ENCODE results near the gene TMEM120B.
"Not testable (repeated sequence)": the region's sequence is repeated elsewhere in the genome, so short reads cannot be mapped to it uniquely, and the experiment has no call there.

TMEM120B gene

DNA sequence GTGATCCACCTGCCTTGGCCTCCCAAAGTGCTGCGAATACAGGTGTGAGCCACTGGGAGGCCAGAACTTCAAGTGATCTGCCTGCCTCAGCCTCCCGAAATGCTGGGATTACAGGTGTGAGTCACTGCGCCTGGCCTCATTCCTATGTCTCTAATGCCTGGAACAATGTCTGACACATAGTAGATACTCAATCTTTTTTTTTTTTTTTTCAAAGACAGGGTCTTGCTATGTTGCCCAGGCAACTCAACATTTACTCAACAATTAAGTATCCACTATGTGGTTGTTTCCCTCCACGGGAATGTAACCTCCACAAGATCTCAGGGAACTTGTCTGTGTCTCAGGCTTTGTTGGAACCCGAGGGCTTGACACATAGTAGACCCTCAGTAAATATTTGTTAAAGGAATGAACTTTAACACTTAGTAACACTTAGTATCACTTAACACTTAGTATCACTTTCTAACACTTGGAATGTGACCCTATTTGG, 3.0 kb upstream of the TMEM120B start:
- DNase-seq, result no peak

DNA sequence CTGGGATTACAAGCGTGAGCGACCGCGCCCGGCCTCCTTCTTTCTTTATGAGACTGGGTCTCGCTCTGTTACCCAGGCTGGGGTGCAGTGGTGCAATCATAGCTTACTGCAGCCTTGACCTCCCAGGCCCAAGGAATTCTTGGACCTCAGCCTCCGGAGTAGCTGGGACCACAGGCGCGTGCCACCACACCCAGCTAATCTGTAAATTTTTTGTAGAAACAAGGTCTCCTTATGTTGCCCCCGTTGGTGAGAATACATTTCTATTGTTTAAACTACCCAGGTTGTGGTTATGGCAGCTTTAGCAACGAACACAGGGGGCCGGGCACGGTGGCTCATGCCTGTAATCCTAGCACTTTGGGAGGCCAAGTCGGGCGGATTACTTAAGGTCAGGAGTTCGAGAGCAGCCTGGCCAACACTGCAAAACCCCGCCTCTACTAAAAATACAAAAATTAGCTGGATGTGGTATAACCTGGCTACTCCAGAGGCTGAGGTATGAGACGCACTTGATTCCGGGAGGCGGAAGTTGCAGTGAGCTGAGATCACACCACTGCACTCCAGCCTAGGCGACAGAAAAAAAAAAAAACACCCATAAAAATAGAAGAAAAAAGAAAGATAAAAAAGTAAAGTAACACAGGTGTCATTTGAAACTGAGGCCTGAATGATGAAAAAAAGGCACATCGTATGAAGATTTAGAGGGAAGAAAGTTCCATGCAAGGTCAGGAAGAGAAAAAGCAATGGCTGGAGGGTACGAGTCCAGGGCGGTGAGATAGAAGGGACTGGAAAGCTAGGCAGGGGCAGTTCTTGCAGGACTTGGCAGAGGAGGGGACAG, 977 bp upstream of the TMEM120B start:
- peak; percentile 28 to 32 for DNase-seq

DNA sequence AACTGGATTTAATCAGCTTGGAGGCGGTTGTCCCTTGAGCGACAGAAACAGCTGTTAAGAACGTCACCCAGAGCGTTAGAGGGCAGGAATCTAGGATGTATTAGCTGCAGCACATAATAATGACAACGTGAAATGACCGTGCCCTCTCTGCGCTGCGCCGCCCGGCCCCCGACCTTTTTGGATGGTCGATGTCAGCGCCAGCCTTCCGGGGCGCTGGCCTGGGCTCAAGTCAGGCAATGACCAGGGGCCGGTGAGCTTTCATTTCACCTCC, 427 bp upstream of the TMEM120B start:
- peak in 1 of 2 donors; percentile 16 for DNase-seq

DNA sequence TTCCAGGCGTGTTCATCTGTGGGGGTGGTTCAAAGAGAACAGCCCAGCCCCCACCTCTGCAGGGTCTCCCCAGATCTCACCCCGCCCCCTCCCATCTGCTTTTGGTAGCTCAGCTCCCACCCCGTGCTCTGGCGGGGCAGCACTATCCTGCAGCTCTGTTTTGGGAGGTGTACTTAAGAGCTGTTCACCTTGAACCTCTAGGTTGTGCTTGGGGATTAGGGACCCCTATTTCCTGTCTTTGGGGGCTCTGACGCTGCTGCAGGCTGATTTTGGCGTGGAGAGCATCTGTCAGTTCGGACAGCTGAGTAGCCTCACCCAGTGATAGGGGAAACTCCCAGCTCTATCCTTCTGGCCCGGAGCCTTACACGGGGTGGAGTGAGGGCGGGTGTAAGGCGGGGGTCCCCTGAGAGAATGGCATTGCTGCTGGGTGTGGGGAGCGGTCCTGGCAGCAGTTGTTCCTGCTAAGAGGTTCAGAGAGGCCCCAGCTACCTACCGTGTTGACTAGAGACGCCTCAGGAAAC, 765 bp downstream of the TMEM120B start:
- DNase-seq, result no peak

DNA sequence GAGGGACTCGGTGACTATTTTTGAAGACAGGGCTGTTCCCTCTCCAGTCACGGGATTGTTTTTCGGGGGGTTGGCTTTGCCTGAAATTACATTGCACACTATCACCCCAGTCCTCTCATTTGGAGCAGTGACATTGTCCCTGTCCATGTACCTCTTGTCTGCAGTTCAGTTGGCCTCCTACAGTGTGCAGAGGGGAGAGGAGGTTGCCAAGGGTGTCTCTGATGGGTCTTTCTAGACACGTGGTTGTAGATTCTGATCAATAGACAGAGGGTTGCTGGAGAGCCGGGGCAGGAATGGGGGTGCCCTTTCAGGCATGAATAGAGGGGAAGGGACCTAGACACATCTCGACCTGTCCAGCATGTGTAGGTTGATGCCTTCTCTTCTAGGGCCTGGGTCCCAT, 1.2 kb downstream of the TMEM120B start:
- DNase-seq, result no peak

DNA sequence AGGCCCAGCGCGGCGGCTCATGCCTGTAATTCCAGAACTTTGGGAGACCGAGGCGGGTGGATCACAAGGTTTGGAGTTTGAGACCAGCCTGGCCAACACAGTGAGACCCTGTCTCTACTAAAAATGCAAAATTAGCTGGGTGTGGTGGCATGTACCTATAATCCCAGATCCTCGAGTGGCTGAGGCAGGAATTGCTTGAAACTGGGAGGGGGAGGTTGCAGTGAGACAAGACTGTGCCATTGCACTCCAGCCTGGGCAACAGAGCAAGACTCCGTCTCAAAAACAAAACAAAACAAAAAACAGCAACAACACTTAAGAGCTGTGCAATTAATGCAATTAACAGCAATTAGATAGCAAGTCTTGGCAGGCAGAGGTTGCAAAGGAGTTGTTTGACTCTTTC, 2.5 kb downstream of the TMEM120B start:
- DNase-seq, result not testable (repeated sequence)

DNA sequence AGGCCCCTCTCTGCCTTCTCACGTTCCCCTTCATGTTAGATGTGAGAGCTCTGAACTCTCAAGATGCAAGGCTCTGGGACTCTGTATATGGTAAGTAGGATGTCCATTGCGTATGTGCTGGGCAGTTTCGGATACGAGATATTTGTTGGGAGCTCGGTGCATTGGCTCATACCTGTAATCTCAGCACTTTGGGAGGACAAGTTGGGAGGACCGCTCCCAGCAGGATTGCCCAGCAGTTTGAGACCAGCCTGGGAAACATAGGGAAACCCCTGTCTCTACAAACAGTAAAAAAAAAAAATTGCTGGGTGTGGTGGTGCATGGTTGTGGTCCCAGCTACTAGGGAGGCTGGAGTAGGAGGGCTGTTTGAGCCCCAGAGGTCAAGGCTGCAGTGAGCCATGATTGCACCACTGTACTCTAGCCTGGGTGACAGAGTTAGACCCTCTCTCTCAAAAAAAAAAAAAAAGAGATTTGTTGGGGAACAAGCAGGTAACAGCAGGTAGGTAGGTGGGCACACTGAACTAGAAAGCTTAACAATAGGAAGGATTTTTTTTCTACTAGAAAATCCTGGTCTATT, 3.4 kb downstream of the TMEM120B start:
- no peak for DNase-seq

DNA sequence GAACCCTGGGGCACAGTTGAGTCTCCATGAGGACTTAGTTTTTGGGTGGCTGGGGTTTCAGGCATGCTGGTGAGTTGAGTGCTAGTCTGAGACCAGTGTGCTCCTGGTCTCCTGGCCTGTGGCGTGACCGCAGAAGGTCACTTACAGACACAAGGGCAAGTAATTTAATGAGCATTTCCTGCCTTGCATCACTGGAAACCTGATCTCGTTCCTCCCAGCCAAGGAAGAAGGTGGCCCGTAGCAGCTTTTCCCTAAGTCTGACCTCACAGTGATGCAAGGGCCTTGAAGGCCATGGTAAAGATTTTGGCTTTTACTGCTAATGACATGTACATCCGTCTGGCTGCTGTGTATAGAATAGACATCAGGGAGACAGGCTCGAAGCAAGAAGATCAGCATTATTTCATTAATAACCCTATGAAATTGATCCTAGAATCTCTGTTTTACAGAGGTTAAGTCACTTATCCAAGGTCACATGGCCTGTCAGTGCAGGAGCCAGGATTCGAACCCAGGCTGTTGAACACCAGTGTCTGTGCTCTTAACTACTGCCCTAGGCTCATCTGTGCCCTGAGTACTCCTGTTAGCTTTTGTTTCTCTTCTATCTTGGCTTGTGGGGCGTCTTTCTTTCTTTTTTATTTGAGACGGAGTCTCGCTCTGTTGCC, 4.6 kb downstream of the TMEM120B start:
- no peak for DNase-seq

DNA sequence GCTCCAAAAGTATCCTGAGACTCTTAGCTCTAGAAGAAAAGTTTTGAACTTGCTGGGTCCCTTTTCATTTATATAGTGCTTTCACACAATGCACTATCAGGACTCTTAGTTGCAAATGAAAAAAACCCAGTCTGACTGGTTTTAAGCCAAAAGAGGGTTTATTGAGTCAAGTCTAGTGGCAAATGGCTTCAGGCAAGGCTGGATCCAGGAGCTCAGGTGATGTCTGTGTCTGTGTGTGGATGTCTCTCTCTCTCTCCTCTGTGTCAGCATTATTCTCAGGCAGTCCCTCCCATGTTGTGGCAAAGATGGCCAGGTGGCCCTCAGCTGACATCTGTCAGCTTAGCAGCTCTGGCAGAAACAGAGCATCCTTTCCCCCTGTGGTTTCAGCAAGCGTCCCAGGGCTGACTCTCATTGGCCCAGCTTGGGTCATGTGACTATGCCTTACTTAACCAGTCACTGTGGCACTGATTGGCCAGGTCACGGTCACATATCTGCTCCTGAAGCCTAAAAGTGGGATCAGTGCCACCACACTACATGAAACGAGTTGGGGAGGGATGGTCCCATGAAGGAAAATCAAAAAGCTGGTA, 6.2 kb downstream of the TMEM120B start:
- no peak for DNase-seq

DNA sequence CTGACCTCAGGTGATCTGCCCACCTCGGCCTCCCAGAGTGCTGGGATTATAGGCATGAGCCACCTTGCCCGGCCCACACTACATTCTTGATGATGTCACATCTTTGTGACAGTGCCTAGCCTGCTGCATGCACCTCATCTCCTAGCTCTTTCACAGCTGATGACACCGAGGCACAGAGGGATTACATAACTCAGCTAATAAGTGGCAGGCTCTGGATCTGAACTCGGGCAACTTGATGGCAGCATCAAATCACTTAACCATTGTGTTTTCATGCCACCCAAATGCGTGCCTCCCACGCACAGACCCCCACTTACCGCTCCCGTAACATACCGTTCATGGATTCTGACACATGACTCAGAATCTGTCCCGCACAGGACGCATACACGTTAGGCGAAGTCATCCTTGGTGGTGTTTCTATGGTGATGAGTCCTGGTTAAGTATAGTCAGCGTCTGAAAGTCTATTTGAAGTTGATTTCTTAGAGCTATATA, 7.4 kb downstream of the TMEM120B start:
- no peak for DNase-seq

DNA sequence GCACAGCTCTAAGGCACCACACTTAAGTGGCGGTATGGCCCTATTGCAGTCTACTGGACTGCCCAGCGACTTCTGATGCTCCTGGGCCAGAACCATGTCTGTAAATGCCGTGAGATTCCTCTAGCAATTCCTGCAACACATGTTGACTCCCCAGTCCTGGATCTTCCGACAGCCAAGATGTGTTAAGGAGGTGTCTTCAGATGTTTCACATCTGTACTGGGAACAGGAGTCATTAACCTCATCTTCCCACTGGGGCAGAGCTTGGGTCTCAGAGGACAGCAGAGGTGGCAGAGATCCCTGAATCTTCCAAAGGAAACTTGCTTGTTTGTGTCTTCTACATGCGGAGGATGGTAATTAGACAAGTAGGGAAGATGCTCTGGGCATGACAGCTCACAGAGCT, 8.2 kb downstream of the TMEM120B start:
- no peak for DNase-seq

DNA sequence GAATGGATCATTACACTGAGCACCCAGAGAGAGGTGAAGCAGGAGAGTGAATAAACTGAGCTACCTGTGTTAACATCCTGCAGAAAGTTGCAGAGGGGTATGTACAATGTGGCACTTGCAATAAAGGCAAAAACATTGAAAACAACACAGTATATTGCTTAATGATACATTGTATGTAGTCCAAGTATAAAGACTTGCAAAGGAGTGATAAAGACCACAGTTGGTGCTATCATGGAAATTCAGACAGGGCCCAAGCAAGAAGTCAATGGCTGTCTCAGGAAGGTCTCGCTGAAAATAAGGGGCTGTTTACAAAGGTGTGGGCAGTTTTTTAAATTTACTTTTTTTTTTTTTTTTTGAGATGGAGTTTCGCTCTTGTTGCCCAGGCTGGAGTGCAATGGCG, 10.0 kb downstream of the TMEM120B start:
- no peak for DNase-seq

DNA sequence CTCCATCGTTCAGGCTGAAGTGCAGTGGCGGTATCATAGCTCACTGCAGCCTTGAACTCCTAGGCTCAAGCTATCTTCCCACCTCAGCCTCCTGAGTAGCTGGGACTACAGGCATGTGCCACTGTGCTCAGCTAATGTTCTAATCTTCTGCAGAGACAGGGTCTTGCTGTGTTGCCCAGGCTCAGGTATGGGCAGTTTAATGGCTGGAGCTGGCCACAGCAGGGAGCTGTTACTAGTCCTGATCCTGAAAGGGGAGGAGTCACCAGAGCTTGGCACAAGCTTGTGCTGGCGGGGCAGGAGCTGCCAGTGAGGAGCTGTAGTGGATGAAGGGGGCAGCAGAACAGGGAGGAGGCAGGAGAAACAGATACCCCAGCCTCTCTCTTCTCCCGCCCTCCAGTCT, 10.6 kb downstream of the TMEM120B start:
- no peak for DNase-seq

DNA sequence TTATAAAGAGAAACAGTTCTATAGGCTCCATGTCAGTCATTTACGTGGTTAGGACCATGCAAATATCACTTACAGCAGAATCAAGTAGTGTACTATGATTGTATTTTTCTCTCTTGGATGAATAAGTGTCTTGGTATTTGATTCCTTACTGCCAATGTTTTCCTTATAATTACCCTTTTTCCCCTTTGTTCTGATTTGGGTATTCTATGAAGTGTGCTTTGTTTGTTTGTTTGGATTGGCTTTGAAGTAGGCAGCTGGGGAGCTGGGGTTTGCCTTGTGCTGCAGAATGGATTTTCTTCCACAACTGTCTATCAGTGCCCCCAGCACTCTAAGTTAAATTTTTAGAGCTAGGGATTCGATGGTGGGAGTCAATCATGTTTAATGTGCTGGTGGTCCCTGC, 12.4 kb downstream of the TMEM120B start:
- DNase-seq, result no peak

DNA sequence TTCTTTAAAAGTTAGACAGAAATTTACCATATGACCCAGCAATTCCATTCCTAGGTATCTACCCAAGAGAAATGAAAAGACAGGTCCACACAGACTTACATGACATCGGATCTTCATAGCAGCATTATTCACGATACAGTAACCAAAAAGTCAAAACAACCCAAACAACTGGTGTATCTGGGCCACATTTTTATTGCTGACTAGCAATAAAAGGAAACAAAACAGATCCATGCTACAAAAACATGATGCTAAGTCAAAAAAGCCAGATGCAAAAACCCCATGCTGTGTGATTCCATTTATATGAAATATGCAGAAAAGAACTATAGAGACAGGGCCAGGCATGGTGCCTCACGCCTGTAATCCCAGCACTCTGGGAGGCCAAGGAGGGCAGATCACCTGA, 12.9 kb downstream of the TMEM120B start:
- DNase-seq, result no peak

DNA sequence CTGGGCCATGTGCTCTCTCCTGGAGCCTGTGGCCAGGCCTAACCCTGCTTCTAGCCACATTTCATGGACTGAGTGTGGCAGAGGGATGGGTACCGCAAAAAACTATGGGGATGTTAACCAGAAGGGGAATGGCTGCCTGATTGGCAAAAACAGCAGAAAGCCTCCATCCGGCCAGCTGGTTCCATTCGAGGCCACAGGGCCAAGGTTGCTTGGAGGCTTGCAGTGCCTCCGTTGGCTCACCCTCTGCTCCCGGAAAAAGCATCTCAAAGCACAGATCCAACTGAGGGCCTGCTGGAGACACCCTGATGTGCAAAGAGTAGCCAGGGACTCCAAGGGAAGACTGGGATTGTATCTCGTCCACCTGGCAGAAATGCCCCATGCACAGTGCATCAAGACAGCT, 16.5 kb downstream of the TMEM120B start:
- no peak for DNase-seq

DNA sequence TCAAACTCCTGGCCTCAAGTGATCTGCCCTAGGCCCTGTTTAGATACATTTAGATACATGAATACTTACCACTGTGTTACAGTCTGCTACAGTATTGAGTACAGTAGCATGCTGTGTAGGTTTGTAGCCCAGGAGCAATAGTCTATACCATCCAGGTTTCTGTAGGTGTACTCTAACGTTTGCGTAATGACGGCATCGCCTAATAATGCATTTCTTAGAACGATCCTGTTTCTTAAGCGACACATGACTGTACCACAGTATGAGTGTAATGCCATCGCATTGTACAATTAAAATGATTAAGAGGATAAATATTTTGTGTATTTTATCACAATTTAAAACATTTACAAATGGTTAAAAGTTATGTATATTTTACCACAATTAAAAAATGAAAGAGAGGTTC, 18.9 kb downstream of the TMEM120B start:
- no peak for DNase-seq

DNA sequence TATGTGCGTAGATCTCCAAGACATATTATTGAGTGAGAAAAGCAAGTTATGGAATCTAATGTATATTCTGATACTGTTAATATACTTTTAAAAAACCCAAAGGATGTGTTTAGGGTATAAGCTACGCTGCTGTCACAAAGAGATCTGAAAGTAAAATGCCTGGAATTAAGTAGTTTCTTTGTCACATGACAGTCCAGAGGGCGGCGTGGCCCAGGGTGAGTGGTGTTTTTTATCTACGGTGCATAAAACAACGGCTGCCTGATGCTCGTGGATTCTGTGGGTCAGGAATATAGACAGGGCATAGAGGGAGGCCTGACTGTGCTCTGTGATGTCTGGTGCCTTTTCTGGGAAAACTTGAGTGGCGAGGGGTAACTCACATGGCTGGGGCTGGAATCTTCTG, 21.3 kb downstream of the TMEM120B start:
- no peak for DNase-seq

DNA sequence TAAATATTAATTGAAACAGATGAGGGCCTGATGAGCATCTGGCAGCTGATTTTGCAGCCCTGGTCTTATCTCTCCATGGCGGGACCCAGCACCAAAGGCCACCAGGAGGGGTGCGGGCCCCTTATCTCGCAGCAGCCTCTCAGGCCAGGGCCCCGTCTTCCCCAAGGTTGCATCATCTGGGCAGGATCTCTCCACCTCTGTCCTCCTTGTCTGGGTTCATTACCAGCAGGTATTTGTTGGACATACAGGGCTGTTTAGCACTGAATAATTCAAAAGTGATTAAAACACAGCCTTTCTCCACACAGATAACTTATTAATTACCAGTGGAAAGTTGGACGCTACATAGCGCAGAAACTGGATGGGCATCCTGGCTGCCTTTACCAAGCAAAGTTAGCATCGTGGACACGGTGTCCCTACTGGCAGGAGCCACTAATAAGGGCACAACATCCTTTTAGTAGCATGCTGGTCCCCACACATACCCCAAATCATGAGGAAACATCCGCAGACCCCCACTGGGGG, 25.8 kb downstream of the TMEM120B start:
- DNase-seq, result no peak

DNA sequence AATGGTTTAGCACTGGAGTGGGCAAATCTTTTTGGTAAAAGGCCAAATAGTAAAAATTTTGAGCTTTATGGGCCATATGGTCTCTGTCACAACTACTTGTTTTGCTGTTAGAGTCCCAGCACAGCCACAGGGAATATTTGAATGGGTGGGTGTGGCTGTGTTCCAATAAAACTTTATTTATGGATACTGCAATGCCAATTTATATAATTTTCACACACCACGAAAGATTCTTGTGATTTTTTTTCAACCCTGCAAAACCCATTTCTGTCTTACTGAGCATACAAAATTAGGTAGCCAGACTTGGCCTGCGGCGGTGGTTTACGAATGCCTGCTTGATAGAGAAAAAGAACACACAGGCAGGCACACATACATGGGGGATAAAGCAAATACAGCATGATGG, 28.3 kb downstream of the TMEM120B start:
- DNase-seq, result no peak

DNA sequence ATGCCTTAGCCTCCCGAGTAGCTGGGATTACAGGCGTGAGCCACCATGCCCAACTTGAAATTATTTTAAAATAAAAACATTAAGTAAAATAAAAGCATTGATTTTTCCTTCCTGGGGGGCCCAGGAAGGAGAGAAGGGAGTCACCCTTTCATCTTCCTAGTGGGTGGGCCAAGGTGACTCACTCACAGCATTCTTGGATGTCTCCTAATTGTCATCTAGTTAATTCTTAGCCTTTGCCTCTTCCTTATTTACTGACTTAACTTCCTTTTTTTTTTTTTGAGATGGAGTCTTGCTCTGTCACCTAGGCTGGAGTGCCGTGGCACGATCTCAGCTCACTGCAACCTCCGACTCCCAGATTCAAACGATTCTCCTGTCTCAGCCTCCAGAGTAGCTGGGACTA, 29.2 kb downstream of the TMEM120B start:
- DNase-seq, result no peak

DNA sequence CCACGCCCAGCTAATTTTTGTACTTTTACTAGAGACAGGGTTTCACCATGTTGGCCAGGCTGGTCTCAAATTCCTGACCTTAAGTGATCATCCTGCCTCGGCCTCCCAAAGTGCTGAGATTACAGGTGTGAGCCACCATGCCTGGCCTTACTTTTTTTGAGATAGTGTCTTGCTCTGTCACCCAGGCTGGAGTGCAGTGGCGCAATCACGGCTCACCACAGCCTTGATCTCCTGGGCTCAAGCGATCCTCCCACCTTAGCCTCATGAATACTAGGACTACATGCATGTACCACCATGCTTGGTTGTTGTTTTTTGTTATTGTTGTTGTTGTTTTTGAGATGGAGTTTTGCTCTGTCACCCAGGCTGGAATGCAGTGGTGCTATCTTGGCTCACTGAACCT, 33.0 kb downstream of the TMEM120B start:
- DNase-seq, result not testable (repeated sequence)

DNA sequence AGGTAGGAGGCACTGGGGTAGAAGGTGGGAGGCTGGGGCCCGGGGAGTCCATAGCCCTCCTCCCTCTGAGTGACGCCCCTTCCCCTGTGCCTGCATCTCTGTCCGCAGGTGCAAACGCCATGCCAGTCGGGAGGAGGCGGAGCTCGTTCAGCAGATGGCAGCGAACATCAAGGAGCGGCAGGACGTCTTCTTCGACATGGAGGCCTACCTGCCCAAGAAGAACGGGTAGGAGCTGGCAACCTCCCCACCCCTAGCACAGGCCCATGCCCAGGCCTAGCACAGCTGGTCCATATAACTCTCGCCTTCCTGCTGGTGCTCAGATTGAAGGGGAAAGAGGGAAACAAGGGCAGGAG, 35.6 kb downstream of the TMEM120B start:
- DNase-seq, result no peak

Data from CD4-positive, alpha-beta T cell treated with Interleukin-4 for 1 hour (primary cell).